Non-pigmented ciliary epithelial cell (primary cell): ENCODE measurements around the gene RIN3.

ENCODE experiments used
- DNase-seq: peaks from one replicate; pipeline ENCODE4 v3.0.0-alpha.2; 2010; ENCODE audit warnings: low read depth

The RIN3 gene

DNA sequence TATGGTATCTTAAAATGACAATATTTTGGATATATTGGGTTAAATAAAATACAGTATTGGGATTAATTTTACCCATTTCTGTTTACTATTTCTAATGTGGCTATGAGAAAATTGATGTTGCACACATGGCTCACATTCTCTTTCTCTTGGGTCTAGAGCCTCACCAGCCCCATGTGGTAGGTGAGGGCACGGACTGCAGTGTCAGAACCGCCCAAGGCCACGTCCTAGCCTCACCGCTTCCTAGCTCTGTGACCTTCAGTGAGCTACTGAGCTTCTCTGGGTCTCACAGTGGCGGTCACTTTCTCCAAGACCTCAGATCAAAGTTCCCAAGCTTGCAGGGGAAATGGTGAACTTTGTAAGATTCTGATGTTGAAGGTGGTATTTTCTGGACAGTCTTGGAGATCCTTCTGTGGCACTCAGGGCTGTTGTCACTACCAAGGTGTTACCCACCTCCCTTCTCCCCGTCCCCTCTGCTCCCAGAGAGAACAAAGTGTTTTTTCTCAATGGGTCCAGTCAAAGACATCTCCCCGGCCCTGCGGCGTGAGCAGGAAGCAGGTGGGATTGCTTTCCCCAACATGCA lies 87.6 kb downstream of the RIN3 start:
- no peak for DNase-seq

DNA sequence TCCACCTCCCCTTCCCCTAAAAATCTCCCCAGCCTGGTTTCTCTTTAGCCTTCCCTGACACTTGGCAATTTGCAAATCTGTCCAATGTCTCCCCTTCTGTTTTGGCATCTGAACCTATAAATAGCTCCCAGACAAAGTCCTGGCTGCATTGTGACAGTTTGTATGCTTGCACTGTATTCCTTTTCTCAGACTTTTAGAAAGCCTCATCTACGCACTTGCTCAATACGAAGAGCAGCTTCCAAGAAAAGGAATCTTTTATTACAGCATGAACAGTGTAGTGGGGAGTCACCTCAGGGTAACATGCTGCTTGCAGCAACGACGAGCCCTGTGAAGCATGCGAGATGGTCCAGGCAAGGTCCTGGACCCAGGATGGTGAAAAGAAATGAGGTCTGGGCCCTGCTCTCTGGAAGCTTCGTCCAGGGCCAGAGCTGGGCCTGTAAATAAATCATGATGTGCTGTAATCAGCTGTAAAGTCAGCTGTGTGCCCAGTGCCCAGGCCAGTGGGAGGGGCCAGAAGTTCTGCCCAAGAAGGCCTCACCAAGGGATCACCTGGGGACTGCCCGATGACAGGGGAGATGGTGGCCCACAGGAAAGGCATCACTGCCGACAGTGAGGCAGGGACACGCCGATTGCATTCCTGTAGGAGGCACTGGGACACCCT lies 88.3 kb downstream of the RIN3 start:
- no peak for DNase-seq

DNA sequence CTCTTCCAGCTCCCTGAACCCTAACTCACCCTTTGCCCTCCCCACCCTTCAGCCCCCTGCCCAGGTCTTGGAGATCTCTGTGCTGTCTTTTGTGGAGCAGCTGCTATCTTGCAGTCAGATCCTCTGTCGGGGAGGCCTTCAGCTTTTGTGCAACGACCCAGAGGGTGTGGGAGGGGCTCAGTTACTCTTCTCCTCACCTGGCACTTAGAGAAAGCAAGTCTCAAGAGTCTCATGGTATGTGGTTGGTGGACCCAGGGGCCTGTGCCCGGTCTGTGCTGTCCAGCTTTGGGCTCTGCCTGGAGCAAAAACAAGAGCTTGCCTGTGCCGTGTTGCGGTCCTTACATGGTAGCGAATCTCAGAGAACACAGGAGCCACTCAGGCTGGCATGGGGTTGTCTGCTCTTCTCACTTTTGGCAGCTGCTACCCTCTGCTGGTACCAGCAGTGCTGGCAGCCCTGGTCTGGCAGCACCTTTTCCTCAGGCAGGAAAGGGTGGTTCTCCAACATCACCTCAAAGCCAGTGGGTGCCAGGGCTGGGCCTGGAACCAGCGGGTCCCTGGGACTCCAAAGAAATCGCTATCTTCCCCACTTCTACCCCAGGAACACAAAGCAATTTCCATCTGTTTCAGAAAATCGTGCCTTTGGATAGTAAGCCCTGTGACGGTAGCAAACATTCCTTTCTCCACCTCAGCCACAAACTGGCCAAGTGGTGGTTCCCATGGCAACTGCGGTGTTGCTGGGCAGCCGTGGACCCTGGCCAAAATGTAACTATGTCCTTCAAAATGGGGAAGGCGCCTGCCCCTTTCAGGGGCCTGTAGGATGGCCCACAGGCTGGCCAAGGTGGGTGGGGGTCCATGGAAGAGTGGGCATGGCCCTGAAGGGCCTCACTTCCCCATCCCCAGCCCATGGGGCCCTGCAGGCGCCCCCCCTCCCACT lies 90.0 kb downstream of the RIN3 start:
- DNase-seq: peak; percentile 54

GRCh38 chr14:92605274-92605940 lies 91.8 kb downstream of the RIN3 start:
- DNase-seq: no peak

GRCh38 chr14:92607251-92607650 lies 93.7 kb downstream of the RIN3 start:
- no peak for DNase-seq

GRCh38 chr14:92607702-92608429 lies 94.3 kb downstream of the RIN3 start:
- no peak for DNase-seq

- no peak for DNase-seq
Measured at GRCh38 chr14:92609955-92610354, 96.4 kb downstream of the RIN3 start.

DNA sequence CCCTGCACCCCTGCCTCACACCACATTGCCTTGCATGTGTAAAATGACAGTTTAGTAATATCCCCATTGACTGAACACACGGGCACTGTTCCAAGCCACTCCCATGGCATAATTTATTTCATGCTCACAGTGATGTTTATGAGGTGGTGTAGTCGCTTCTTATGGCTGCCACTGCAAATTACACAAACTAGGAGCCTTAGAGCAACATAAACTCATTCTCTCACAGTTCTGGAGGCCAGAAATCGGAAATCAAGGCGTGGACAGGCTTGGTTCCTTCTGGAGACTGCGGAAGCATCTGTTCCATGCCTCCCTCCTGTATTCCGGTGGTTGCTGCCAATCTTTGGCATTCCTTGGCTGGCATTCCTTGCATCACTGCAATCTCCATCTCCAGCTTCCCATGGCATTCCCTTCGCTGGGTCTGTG lies 97.3 kb downstream of the RIN3 start:
- DNase-seq: no peak

- no peak for DNase-seq
Measured at GRCh38 chr14:92613008-92613658, 99.6 kb downstream of the RIN3 start.

DNA sequence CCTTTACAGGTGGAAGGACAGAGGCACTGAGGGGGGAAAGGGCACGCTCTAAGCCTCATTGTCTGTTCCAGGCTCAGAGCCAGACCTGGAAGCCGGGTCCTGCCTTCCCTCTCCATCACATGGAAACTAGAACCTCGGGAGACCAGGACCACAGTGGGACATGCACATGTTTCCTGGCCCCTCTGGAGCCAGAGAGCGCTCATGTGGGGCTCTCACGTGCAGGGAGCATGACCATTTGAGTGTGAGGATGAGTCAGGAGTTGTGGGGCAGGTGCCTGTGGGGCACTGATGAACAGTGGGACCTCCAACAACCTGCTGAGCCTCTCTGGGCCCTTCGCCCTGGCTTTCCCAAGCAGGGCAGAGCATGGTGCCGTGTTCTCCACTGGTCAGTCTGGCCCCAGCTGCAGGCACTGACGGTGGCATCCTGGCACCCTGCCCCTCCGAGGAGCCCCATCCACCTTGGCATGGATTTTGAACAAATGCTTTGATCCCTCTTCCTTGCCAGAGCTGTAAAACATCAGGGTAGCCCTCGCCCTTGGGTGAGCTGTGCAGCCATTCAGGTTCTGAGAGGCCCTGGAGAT lies 100.2 kb downstream of the RIN3 start:
- no peak for DNase-seq

GRCh38 chr14:92615451-92615850 lies 101.9 kb downstream of the RIN3 start:
- no peak for DNase-seq

DNA sequence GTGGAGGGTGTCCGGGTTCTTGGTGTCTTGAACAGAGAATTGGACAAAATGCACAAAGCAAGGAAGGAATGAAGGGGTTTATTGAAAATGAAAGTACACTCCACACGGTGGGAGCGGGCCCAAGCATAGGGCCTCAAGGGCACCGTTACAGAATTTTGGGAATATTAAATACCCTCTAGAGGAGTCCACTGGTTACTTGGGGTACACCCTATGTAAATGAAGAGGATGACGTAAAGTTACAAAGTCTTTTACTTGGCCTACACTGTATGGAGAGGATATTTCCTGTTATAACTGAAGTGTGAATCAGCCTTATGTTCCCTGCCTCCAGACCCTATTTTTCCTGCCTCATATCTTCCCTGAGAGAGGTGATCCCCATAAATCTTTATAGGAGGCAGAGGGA lies 102.6 kb downstream of the RIN3 start:
- DNase-seq: no peak

DNA sequence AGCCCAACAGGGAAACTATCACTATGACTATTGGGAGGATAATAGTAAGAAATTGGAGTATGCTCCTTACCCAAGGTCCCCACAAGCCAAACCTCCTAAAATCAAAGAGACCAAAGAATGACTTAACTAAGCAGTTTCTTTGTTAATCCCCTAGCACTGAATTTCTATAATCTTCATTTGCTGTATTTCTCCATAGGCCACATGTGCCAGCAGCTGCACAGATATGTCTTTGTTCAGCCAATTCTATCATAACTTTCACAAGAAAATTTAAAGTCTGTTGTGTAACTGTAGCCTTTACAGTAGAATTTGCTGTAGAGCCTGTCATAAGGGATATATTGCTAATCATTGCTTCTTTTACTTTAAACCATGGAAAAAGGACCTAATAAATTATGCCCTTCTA lies 104.0 kb downstream of the RIN3 start:
- DNase-seq: no peak

DNA sequence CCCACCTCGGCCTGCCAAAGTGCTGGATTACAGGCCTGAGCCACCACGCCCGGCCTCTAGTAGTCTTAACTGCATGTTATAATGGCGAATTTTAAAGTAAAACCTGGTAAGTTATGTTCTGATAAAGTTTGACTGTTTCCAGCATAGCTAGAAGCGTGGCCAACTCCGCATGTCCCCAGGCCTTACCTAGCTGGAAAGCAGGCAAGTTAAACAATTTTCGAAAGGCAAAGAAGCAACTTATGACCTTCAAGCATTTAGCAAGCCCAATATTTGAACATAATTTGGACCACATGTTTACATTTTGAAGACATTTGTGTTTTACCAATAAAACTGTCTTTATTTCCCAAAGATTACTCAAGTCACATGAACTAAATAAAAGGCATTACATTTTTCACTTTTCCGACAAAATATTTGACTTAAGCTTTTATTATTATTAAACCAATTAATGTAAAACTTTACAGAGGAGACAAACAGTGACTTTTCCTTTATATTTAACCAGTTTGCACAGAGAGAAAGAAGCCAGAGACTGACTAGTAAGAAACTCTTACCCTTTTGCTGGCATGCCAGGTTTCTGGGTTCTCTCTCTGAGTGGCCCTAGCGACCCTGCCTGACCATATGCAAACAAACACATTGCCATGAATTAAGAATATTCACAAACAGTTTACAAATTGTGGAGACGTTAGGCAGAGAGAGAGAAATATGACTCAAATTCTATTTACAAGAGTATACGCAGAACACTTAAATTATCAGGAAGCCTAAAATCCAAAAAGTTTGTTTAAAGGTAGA lies 106.3 kb downstream of the RIN3 start:
- DNase-seq: no peak

DNA sequence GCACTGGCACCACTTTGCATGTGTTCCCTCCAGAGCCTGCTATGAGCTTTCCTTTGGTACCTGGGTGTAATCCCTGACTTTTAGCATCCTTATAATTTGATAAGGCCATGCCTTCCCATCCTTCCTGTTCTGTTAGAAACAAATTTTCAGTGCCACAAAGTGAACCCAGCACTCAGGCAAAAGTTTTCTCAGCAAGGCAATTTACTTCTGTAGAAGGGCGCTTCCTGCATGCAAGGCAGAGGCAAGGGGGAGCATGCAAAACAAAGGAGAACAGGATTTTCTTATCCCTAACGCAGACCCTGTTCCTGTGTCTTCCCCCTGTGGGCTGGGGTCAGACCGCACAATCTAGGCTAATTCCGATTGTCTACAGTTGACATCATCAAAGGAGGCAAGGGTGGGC lies 108.7 kb downstream of the RIN3 start:
- no peak for DNase-seq

GRCh38 chr14:92624764-92625163 lies 111.2 kb downstream of the RIN3 start:
- no peak for DNase-seq

DNA sequence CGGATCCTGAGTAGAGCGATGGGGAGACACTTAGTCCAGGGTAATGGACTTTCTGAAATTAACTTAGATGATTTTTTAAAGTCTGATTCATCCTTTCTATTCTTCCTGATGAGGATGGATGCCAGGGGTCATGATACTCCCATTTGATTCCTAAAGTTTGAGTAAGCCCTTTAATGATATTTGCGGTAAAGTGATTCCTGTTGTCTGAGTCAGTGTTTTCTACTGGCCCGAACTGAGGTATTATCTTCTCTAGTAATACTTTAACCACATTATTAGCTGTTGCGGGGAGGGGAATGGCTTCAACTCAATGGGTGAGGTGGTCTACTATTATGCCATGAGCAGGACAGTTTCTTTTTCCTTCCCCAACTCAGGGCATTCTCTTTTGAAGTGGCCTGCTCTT lies 111.6 kb downstream of the RIN3 start:
- DNase-seq: no peak

DNA sequence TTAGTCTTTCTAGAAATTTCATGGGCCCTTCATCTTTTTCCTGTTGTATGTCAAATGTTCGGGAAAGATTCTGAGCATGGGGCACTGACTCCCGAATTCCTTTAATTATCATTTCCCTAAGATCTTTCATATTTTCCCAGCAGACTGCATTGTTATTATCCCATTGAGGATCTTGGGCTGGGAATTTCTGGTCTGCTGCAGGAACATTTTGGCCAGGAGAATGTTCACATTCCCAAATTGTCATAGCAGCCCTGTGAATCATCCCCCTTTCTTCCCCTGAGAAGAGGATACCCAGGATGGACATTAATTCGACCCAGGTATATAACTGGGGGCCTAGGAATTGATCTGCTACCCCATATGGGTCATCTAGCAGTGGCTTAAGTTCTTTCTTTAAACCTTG lies 112.5 kb downstream of the RIN3 start:
- no peak for DNase-seq

DNA sequence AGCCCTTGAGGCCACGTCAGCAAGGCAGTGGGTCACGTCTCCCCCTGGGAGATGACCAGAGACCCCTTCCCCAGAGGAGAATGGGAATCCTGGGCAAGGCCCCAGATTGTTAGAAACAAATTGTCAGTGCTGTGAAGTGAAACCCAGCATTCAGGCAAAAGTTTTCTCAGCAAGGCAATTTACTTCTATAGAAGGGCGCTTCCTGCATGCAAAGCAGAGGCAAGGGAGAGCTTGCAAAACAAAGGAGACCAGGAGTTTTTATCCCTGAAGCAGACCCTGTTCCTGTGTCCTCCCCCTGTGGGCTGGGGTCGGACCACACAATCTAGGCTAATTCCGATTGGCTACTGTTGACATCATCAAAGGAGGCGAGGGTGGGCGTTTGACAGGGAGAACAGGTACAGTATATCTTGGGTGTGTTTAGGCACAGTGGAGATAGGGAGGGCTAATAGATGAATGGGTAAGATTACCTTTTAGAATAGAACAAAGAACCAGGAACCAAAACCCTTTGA lies 114.2 kb downstream of the RIN3 start:
- no peak for DNase-seq

- no peak for DNase-seq
Measured at GRCh38 chr14:92628636-92629035, 115.1 kb downstream of the RIN3 start.
